GM12892 (cell line): ENCODE data around the gene PHLDB3.

Source experiments
- POLR2A ChIP-seq: IDR thresholded peaks from 2 replicates; pipeline ENCODE4 v1.6.1; 2011; ENCODE audit warnings: low read depth, low read length, control low read depth
- POLR2AphosphoS5 ChIP-seq: IDR thresholded peaks from 2 replicates; pipeline ENCODE4 v1.6.1; 2011; ENCODE audit warnings: low read depth, low read length, control low read depth
- TAF1 ChIP-seq: IDR thresholded peaks from 2 replicates; pipeline ENCODE4 v1.6.1; 2011; ENCODE audit warnings: low read depth, mild to moderate bottlenecking, control low read depth, low read length, borderline replicate concordance

DNA sequence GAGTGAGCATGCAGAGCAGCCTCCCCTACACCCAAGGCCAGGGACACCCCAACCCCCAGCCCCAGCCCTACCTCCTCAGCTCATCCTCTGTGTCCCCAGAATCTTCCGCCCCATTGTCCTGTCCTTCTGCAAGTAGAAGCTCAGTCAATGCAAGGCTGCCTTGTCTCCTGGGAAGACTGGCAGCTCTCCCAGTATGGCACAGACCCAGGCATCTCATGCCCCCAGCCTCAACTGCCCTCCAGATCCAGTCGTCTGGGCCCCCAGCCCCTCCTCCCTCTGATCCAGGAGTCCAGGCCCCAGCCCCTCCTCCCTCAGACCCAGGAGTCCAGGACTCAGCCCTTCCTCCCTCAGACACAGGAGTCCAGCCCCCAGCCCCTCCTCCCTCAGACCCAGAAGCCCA lies 41.4 kb upstream of the PHLDB3 start:
- TF ChIP-seq POLR2A (no peak), POLR2AphosphoS5 (no peak), TAF1 (no peak)
